Fibroblast of lung (primary cell): Measurements from ENCODE around the gene RGP1. TPM values are rescaled to one million over a fixed set of nuclear protein-coding genes. Genes with fewer than 3 reads are reported as not detected.
A peak's percentile ranks its signal among the peaks of the same experiment; 100 is the strongest.

Experiments used
- DNase-seq, 2 donors: peaks; one replicate each; pipeline versions ENCODE4 v3.0.0 to v3.0.0-alpha.2; 2010; ENCODE audit warnings: low read depth in 2 of 2
- H2AFZ ChIP-seq: 2 replicates; pipeline ENCODE4 v1.5.1; 2012; ENCODE audit warnings: low read length, control low read depth, inconsistent platforms
- H3K27ac ChIP-seq: 2 replicates; pipeline ENCODE4 v1.5.1; 2011; ENCODE audit warnings: low read length, control low read depth; ENCODE audit not compliant: insufficient read depth
- H3K27me3 ChIP-seq: 2 replicates; pipeline ENCODE4 v1.5.1; 2011; ENCODE audit warnings: mild to moderate bottlenecking, low read length; ENCODE audit not compliant: control insufficient read depth, insufficient read depth
- H3K36me3 ChIP-seq: 2 replicates; pipeline ENCODE4 v1.5.1; 2011; ENCODE audit warnings: low read length; ENCODE audit not compliant: control insufficient read depth, insufficient read depth
- H3K4me1 ChIP-seq: 2 replicates; pipeline ENCODE4 v1.5.1; 2011; ENCODE audit warnings: low read length; ENCODE audit not compliant: control insufficient read depth, insufficient read depth; ENCODE audit errors: extremely low read depth
- H3K4me2 ChIP-seq: 2 replicates; pipeline ENCODE4 v1.5.1; 2011; ENCODE audit warnings: low read length, control low read depth; ENCODE audit not compliant: insufficient read depth; ENCODE audit errors: extremely low read depth
- H3K4me3 ChIP-seq, 4 experiments: fragments of 200-600 bp in 1 of 4; sonication (generic) in 1 of 4; replicated peaks in 1 of 4; 2 replicates each; pipeline ENCODE4 v1.5.1; 2011 to 2016; ENCODE audit warnings: low read length in 4 of 4, low read depth in 3 of 4, mild to moderate bottlenecking in 3 of 4, control low read depth in 2 of 4, inconsistent platforms in 1 of 4, mixed read lengths in 1 of 4; ENCODE audit not compliant: insufficient read depth in 1 of 4; ENCODE audit errors: control extremely low read depth in 1 of 4
- H3K79me2 ChIP-seq: 2 replicates; pipeline ENCODE4 v1.5.1; 2012; ENCODE audit warnings: mild to moderate bottlenecking, low read length, inconsistent platforms; ENCODE audit not compliant: control insufficient read depth, insufficient read depth
- H3K9ac ChIP-seq: 2 replicates; pipeline ENCODE4 v1.5.1; 2011; ENCODE audit warnings: mild to moderate bottlenecking, low read length, control low read depth; ENCODE audit not compliant: insufficient read depth
- H3K9me3 ChIP-seq: 2 replicates; pipeline ENCODE4 v1.5.1; 2012; ENCODE audit warnings: low read depth, low read length; ENCODE audit not compliant: control insufficient read depth, insufficient read depth
- H4K20me1 ChIP-seq: 2 replicates; pipeline ENCODE4 v1.5.1; 2011; ENCODE audit warnings: low read length; ENCODE audit not compliant: control insufficient read depth, insufficient read depth; ENCODE audit errors: extremely low read depth
- CTCF ChIP-seq, 2 donors: IDR thresholded peaks in 1 of 2; conservative IDR thresholded peaks in 1 of 2; 1 replicate in 1 of 2; 2 replicates in 1 of 2; pipeline ENCODE4 v1.5.1; 2011 to 2012; ENCODE audit warnings: low read length in 2 of 2, control low read depth in 1 of 2, inconsistent platforms in 1 of 2, low read depth in 1 of 2, mild to moderate bottlenecking in 1 of 2
- EZH2 ChIP-seq: IDR thresholded peaks from 2 replicates; pipeline ENCODE4 v1.5.1; 2012; ENCODE audit warnings: low read length, control low read depth, mild to moderate bottlenecking; ENCODE audit errors: missing control alignments
- polyA plus RNA-seq, 2 donors: library from polyadenylated mRNA; depleted of rRNA in 1 of 2; stranded (reverse) in 1 of 2; unstranded in 1 of 2; fragments of >200 nt; gene quantifications; 2 replicates each; pipeline ENCODE4 v1.2.1, GENCODE V29; 2011 to 2012; ENCODE audit warnings: missing spikeins in 1 of 2
- total RNA-seq: library from RNA; depleted of rRNA; stranded (reverse); fragments of >200 nt; gene quantifications from 2 replicates; pipeline ENCODE4 v1.2.1, GENCODE V29; 2014

RGP1 gene
- total and polyA plus RNA-seq, 2 donors (not counting 1 experiment from before 2014, with no cell fraction given): 14.9 to 17.4 TPM

GRCh38 chr9:35716230-35716629 lies 32.9 kb upstream of the RGP1 start:
- Histone ChIP-seq H3K79me2 (peaks cover 7% of the 10 kb centered on the region), H3K4me2 (no peak overlapping the region), H3K36me3 (peaks cover 68% of the 10 kb centered on the region), H3K9me3 (no peaks in the 10 kb centered on the region), H3K9ac (no peak overlapping the region), H3K4me1 (no peaks in the 10 kb centered on the region), H2AFZ (no peak overlapping the region), H4K20me1 (no peaks in the 10 kb centered on the region), H3K27ac (no peak overlapping the region), H3K27me3 (no peaks in the 10 kb centered on the region), H3K4me3 (no peak overlapping the region)
- TF ChIP-seq CTCF (conservative IDR thresholded peaks at IDR 0.05 in 1 of 2, IDR thresholded peaks at IDR 0.05 in 1 of 2; ENCODE audit: low read depth in 1 of 2, low read length in 2 of 2) (peak; percentile 13 to 14), EZH2 (no peak)
- DNase-seq: no peak

- H3K9ac ChIP-seq: peak overlapping the region; percentile 6
- no peak overlapping the region for H2AFZ ChIP-seq
- H3K4me2 ChIP-seq: no peak overlapping the region
- peaks cover 17% of the 10 kb centered on the region for H3K79me2 ChIP-seq
- H3K4me1 ChIP-seq: no peaks in the 10 kb centered on the region
- no peak for DNase-seq
- H3K9me3 ChIP-seq: no peaks in the 10 kb centered on the region
- H3K4me3 ChIP-seq: no peak overlapping the region
- H3K36me3 ChIP-seq: peaks cover 70% of the 10 kb centered on the region
- no peaks in the 10 kb centered on the region for H4K20me1 ChIP-seq
- H3K27ac ChIP-seq: no peak overlapping the region
- no peaks in the 10 kb centered on the region for H3K27me3 ChIP-seq
- TF ChIP-seq CTCF (conservative IDR thresholded peaks at IDR 0.05 in 1 of 2, IDR thresholded peaks at IDR 0.05 in 1 of 2; ENCODE audit: low read depth in 1 of 2, low read length in 2 of 2): no peak
- no peak for TF ChIP-seq EZH2
Measured at GRCh38 chr9:35717132-35717870, 31.8 kb upstream of the RGP1 start.

GRCh38 chr9:35718721-35719511 lies 30.2 kb upstream of the RGP1 start:
- no peak overlapping the region for H3K9ac ChIP-seq
- no peaks in the 10 kb centered on the region for H3K9me3 ChIP-seq
- H2AFZ ChIP-seq: no peak overlapping the region
- no peak overlapping the region for H3K27ac ChIP-seq
- H3K4me3 ChIP-seq: no peak overlapping the region
- no peaks in the 10 kb centered on the region for H4K20me1 ChIP-seq
- peaks cover 25% of the 10 kb centered on the region for H3K79me2 ChIP-seq
- no peak for DNase-seq
- no peaks in the 10 kb centered on the region for H3K27me3 ChIP-seq
- TF ChIP-seq EZH2 (no peak), CTCF (conservative IDR thresholded peaks at IDR 0.05 in 1 of 2, IDR thresholded peaks at IDR 0.05 in 1 of 2; ENCODE audit: low read depth in 1 of 2, low read length in 2 of 2) (no peak)
- H3K4me2 ChIP-seq: no peak overlapping the region
- H3K4me1 ChIP-seq: no peaks in the 10 kb centered on the region
- H3K36me3 ChIP-seq: peaks cover 67% of the 10 kb centered on the region
